Mucosa of rectum (tissue), 2 donors: ENCODE data around the gene SPTBN4.

ENCODE experiments used
- H3K27ac ChIP-seq, 2 donors: one replicate each; pipeline ENCODE4 v1.7.0; 2013; ENCODE audit warnings: inconsistent platforms in 2 of 2, low read depth in 2 of 2, low read length in 2 of 2
- H3K27me3 ChIP-seq, 2 donors: one replicate each; pipeline ENCODE4 v1.7.0; 2013; ENCODE audit warnings: low read length in 2 of 2; ENCODE audit not compliant: control insufficient read depth in 2 of 2, insufficient read depth in 2 of 2
- H3K36me3 ChIP-seq, 2 donors: one replicate each; pipeline ENCODE4 v1.7.0; 2013; ENCODE audit warnings: low read length in 2 of 2; ENCODE audit not compliant: control insufficient read depth in 2 of 2, insufficient read depth in 2 of 2
- H3K4me1 ChIP-seq, 2 donors: one replicate each; pipeline ENCODE4 v1.7.0; 2013; ENCODE audit warnings: low read length in 2 of 2, mild to moderate bottlenecking in 1 of 2; ENCODE audit not compliant: control insufficient read depth in 2 of 2, insufficient read depth in 2 of 2
- H3K4me3 ChIP-seq, 2 donors: one replicate each; pipeline ENCODE4 v1.7.0; 2013; ENCODE audit warnings: low read length in 2 of 2
- H3K9ac ChIP-seq, 2 donors: one replicate each; pipeline ENCODE4 v1.7.0; 2013; ENCODE audit warnings: low read length in 2 of 2, low read depth in 1 of 2, mild to moderate bottlenecking in 1 of 2
- H3K9me3 ChIP-seq, 2 donors: one replicate each; pipeline ENCODE4 v1.7.0; 2013; ENCODE audit warnings: low read length in 2 of 2; ENCODE audit not compliant: control insufficient read depth in 2 of 2
- donor health status: healthy.
- donor health status: Normal muscosa, but diverticular disease.

The SPTBN4 gene

GRCh38 chr19:40466985-40467734 lies at the start of gene SPTBN4:
Gene SPTBN4 (plus strand): TSS chr19:40467001. CDS start chr19:40472622, 5,621 bp downstream.
- Histone ChIP-seq H3K4me1 (peaks cover 19 to 22% of the 10 kb centered on the region in 2 donors), H3K9ac (peak within 1 kb of the TSS; percentile 74 to 76), H3K4me3 (peak within 1 kb of the TSS; percentile 86 to 96), H3K36me3 (no peaks in the 10 kb centered on the region), H3K9me3 (no peaks in the 10 kb centered on the region), H3K27ac (peak within 1 kb of the TSS; percentile 66 to 95), H3K27me3 (peaks cover 6 to 16% of the 10 kb centered on the region in 2 donors)

DNA sequence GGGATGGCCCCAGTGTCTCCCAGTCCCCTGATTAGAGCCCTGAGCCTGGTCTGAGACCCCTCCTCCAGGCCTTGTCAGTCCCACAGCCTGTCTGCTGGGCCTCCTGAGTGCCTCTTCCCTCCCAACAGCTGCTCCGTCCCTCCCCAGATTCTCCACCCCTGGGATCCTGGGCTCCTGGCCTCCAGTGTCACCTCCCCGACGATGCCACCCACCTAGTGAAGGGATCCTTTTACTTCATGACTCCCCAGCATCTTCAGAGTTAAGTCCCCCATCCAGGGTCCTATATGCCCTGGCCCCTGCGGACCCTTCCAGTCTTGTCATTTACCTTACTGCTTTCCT lies 49.2 kb upstream of the SPTBN4 start:
- peak overlapping the region; percentile 59 to 82 for H3K27ac ChIP-seq
- peak overlapping the region in 1 of 2 donors; percentile 35 for H3K9ac ChIP-seq
- H3K36me3 ChIP-seq, result peaks cover 4 to 5% of the 10 kb centered on the region in 2 donors
- H3K4me1 ChIP-seq, result peaks cover 8 to 12% of the 10 kb centered on the region in 2 donors
- H3K9me3 ChIP-seq, result no peaks in the 10 kb centered on the region
- H3K4me3 ChIP-seq, result no peak overlapping the region
- H3K27me3 ChIP-seq, result no peaks in the 10 kb centered on the region

- H3K27me3 ChIP-seq, result no peaks in the 10 kb centered on the region
- no peak overlapping the region for H3K9ac ChIP-seq
- H3K27ac ChIP-seq, result peak overlapping the region in 1 of 2 donors; percentile 59
- peaks cover 8 to 13% of the 10 kb centered on the region in 2 donors for H3K4me1 ChIP-seq
- no peak overlapping the region for H3K4me3 ChIP-seq
- peaks cover 8 to 9% of the 10 kb centered on the region in 2 donors for H3K36me3 ChIP-seq
- no peaks in the 10 kb centered on the region for H3K9me3 ChIP-seq
Observed at GRCh38 chr19:40418040-40418439, 48.8 kb upstream of the SPTBN4 start.

- H3K9me3 ChIP-seq, result no peaks in the 10 kb centered on the region
- no peak overlapping the region for H3K9ac ChIP-seq
- H3K27me3 ChIP-seq, result no peaks in the 10 kb centered on the region
- no peak overlapping the region for H3K4me3 ChIP-seq
- peaks cover 10 to 13% of the 10 kb centered on the region in 2 donors for H3K4me1 ChIP-seq
- no peak overlapping the region for H3K27ac ChIP-seq
- H3K36me3 ChIP-seq, result peaks cover 8 to 12% of the 10 kb centered on the region in 2 donors
Observed at GRCh38 chr19:40419066-40419612, 47.7 kb upstream of the SPTBN4 start.

- H3K4me3 ChIP-seq, result no peak overlapping the region
- peaks cover 8 to 12% of the 10 kb centered on the region in 2 donors for H3K36me3 ChIP-seq
- no peaks in the 10 kb centered on the region for H3K27me3 ChIP-seq
- H3K27ac ChIP-seq, result no peak overlapping the region
- H3K9ac ChIP-seq, result no peak overlapping the region
- H3K4me1 ChIP-seq, result peaks cover 15 to 18% of the 10 kb centered on the region in 2 donors
- H3K9me3 ChIP-seq, result no peaks in the 10 kb centered on the region
Observed at GRCh38 chr19:40419780-40420179, 47.0 kb upstream of the SPTBN4 start.

GRCh38 chr19:40420451-40420765 lies 46.4 kb upstream of the SPTBN4 start:
- peak overlapping the region; percentile 89 to 96 for H3K9ac ChIP-seq
- peaks cover 8 to 12% of the 10 kb centered on the region in 2 donors for H3K36me3 ChIP-seq
- H3K9me3 ChIP-seq, result no peaks in the 10 kb centered on the region
- H3K27me3 ChIP-seq, result no peaks in the 10 kb centered on the region
- H3K27ac ChIP-seq, result peak overlapping the region; percentile 96 to 98
- peak overlapping the region; percentile 76 to 81 for H3K4me3 ChIP-seq
- H3K4me1 ChIP-seq, result peaks cover 16 to 18% of the 10 kb centered on the region in 2 donors

DNA sequence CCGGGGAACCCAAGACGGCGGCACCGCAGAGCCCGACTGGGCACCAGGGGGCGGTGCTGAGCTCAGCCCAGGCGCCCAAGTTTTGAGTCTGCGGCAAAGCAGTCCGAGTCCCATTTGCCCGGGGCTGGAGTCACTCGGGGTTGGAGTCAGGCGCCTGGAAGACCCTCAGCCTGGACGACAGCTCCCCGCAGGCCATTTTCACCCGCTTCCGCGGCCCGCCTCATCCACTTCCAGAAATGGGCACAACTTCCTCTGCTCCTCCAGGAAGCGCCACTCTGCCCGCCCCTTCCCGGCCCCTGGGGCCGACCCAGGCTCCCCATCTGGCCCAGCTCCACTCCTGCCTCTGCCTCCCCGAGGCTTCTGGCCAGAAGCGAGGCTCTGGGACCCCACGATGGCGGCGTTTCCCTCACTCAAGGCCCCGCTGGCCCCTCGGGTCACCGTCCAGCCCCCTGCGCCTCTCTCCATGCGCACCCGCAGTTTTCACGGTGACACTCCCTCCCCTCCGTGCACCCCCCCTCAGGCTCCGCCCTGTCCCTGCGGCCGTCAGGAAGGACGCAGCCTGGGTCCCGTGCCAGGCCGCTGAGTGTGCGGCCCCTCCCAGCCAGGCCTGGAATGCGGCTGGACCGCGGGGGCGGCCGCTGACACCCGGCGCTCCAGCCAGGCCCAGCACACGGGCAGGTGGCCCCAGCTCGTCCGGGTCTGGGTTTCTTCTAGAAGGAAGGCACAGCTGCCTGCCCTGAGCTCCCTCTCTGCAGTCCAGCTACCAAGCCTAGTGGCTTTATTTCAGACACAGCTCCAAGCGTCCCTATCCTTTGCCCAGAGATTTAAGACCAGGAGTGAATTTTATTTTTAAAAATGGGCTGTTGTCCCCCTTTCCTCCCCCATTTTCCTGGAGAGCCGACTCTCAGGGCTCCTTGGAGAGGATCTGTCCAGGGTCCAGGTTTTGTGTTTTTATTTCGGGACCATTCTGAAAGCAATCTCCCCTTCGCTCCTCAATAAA lies 45.7 kb upstream of the SPTBN4 start:
- Histone ChIP-seq H3K27me3 (no peaks in the 10 kb centered on the region), H3K4me1 (peaks cover 17 to 18% of the 10 kb centered on the region in 2 donors), H3K9me3 (no peaks in the 10 kb centered on the region), H3K27ac (peak overlapping the region; percentile 96 to 98), H3K36me3 (peaks cover 8 to 12% of the 10 kb centered on the region in 2 donors), H3K4me3 (peak overlapping the region; percentile 76 to 81), H3K9ac (peak overlapping the region; percentile 89 to 96)

GRCh38 chr19:40421993-40422747 lies 44.6 kb upstream of the SPTBN4 start:
- H3K4me3 ChIP-seq, result peak overlapping the region in 1 of 2 donors; percentile 81
- H3K27me3 ChIP-seq, result no peaks in the 10 kb centered on the region
- H3K36me3 ChIP-seq, result peaks cover 8 to 12% of the 10 kb centered on the region in 2 donors
- H3K27ac ChIP-seq, result peak overlapping the region; percentile 96 to 98
- H3K9ac ChIP-seq, result peak overlapping the region; percentile 89 to 96
- peaks cover 16 to 22% of the 10 kb centered on the region in 2 donors for H3K4me1 ChIP-seq
- no peaks in the 10 kb centered on the region for H3K9me3 ChIP-seq

- peaks cover 8 to 12% of the 10 kb centered on the region in 2 donors for H3K36me3 ChIP-seq
- H3K4me1 ChIP-seq, result peaks cover 15 to 22% of the 10 kb centered on the region in 2 donors
- H3K27me3 ChIP-seq, result no peaks in the 10 kb centered on the region
- peak overlapping the region; percentile 17 to 89 for H3K9ac ChIP-seq
- no peak overlapping the region for H3K4me3 ChIP-seq
- no peaks in the 10 kb centered on the region for H3K9me3 ChIP-seq
- H3K27ac ChIP-seq, result peak overlapping the region; percentile 96 to 98
Observed at GRCh38 chr19:40422748-40423566, 43.8 kb upstream of the SPTBN4 start.
